Measurements from ENCODE around the gene PYGO2.
A peak's percentile ranks its signal among the peaks of the same experiment; 100 is the strongest.
"Not testable (repeated sequence)": the region's sequence is repeated elsewhere in the genome, so short reads cannot be mapped to it uniquely, and the experiment has no call there.

The PYGO2 gene

GRCh38 chr1:154940213-154940560 lies 21.4 kb downstream of the PYGO2 start:
- no peak for DNase-seq

- no peak for DNase-seq
Observed at GRCh38 chr1:154938604-154939399, 22.8 kb downstream of the PYGO2 start.

DNA sequence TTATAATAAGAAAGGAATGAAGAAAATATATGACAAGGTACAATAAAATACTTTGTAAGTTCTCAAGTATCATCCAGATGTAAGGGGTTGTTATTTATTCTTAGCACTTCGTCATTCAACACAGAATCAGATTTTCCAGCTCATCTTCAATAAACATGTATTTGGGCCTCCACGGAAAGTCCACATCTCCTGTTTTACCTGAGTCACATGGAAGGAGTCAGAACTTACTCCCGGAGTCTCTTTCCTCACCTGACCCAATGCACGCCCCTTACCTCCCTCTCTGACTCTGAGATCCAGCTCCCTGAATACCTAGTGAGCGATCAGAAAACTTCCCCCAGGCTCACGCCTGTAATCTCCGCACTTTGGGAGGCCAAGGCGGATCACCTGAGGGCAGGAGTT lies 23.6 kb downstream of the PYGO2 start:
- DNase-seq: no peak

GRCh38 chr1:154937085-154937987 lies 24.2 kb downstream of the PYGO2 start:
- peak; percentile 91 for DNase-seq

DNA sequence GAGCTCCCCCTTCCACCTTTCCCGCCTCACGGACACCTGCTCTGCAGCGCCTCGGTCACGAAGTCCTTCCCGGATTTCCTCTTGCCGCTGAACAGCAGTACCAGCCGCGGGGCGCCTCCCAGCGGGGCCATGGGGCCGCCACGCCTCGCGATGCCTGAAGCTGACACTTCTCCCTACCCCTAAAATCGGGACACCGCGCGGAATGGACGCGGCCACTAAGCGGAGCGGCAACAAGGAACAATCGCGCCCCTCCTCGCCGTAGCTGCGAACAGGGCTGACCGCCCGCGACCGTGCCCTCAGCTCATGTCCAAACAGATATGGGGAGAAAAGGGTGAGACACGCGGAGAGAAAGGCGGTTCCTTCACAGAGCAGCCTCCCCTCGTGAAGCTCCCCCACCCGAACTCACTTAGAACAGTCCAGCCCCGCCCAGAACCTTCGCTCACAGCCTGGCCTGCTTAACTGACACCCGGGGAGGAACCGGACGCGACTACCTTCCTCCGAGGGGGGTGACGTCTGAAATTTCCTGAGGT lies 25.0 kb downstream of the PYGO2 start, which contains the start of gene PMVK:
PMVK (minus strand) TSS at position 165 of the 530 bp plus-strand sequence; CDS start at position 131, 34 bp downstream.
- DNase-seq: peak; percentile 95

- DNase-seq: no peak
Observed at GRCh38 chr1:154935749-154936554, 25.6 kb downstream of the PYGO2 start.

- DNase-seq: no peak
Observed at GRCh38 chr1:154934358-154934948, 27.1 kb downstream of the PYGO2 start.

GRCh38 chr1:154931940-154932487 lies 29.6 kb downstream of the PYGO2 start:
- DNase-seq: no peak

- no peak for DNase-seq
Observed at GRCh38 chr1:154926201-154926600, 35.4 kb downstream of the PYGO2 start.

DNA sequence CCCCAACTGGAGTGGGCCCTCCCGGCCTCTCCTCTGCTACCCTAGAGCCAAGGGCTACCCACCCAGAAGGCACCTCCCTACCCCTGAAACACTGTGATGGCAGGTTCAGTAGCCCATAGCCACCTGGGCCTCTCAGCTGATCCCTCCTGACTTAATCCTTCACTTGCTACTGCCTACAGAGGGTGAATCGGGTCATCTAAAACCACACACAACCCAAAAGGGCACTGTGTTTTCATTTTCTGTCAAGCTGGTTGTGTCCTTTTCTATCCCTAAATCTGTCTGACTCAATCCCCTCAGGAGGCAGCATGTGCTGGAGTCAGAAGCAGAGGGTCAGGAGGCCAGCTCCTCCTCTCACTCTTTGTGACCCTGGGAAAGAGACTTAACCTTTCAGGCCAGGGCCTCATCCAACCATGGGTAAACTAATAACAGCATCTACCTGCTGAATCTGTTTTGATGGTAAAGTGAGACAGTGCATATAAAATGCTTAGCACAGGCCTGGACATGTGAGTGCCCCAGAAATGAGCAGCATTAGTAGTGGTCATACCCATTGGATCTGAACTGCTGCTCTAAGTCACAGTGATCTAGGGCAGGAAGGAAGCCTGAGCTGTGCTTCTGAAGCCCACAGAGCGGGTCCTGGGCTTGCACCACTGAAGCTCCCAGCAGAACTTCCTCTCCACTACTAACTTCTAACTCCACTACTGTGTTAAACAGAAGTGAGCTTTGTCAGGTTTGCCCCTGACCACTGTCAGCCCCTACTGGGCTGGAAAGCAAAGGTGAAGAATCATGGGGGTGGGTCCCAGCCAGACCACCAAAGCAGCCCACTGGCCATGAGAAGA lies 36.0 kb downstream of the PYGO2 start:
- DNase-seq: no peak

DNA sequence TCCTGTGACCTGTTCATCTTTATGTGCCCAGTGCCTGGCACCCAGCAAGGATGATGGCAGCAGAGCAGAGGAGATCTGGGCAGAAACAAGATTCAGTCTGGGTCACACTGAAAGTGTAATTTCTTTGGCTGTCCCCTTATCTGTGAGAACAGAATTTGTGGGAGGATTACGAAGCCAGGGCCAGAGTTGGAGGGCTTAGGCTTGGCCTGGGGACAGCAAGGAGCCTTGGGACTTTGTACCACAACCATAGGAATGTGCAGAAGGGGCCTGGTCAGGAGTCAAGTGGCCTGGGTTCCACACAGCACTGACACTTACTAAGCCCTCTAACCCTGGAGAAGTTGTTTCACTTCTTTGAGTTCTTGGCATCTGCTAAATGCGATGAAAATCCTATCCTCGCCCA lies 37.9 kb downstream of the PYGO2 start:
- no peak for DNase-seq

- no peak for DNase-seq
Observed at GRCh38 chr1:154913273-154913672, 48.3 kb downstream of the PYGO2 start.

DNA sequence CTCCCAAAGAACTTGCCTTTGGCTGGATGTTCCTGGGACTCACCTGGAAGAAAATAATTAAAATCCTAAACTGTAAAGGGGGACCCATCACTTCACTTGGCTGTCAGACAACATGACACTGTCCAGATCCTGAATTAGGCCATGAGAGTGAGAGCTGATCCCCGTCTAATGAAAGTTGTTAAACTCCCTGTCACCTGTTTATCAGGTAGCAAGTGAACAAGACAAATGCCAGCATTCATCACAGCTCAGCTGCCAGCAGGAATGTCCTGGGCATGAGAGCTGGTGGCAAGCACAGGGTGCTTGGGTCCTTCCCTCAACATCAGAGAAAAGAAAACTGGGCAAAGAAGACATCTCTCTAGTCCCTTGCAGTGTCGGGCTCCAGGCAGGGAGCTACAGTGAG lies 48.8 kb downstream of the PYGO2 start:
- DNase-seq: no peak

DNA sequence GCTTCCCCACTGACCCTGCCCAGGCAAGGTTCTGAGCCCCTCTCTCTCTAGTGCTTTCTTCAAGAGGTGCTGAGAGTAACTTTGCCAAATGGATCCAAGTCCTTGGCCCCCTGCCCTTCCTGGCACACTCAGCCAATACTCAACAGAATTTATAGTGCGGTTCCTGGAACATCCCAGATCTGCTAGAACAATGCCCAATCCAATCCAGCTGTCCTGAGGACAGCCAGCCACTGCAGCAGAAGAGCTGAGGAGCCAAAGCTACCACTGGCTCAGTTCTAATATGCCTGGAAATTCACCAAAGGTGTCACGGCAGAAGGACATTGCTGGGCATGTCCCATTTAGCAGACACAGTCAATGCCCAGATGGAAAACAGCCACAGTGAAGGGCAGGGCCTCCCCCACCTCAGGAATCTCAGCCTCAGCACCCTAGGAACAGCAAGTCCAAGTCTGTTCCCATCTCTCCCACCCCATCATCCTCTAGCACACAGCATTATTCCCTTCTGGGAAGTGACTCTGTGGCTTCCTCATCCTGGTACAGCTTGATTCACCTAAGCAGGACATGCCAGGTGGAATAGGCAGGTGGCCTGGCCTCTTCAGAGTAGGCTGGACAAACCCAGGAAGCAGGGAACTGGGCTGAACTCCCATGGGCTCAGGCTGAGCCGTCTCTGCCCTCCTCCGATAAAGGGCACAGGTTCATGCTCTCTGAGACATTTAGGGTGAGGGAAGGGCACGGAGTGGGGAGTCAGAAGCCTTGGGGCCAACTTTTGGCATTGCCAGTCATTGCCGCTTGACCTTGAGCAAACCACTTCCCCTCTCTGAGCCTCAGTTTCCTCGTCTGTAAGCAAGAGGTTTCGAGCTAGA lies 49.7 kb downstream of the PYGO2 start:
- no peak for DNase-seq

DNA sequence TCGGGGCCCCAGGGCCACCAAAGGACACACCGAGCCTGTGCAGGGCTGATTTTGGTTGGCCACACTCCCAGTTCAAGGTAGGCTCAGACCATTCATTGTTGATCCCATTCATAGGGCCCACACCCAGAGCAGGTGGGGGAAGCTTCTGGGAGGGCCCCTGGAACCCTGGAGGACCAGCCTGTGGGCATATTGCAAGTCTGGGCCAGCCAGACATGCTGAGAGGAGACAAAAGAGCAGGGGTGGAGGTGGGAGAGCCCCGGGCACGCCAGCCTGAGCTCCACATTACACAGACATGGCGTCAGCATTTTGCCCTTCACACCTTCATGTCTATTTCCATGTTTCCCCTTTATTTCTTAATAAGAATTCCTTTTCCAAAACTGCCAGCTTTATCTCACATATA lies 50.7 kb downstream of the PYGO2 start:
- no peak for DNase-seq

GRCh38 chr1:154908937-154909336 lies 52.6 kb downstream of the PYGO2 start:
- no peak for DNase-seq

DNA sequence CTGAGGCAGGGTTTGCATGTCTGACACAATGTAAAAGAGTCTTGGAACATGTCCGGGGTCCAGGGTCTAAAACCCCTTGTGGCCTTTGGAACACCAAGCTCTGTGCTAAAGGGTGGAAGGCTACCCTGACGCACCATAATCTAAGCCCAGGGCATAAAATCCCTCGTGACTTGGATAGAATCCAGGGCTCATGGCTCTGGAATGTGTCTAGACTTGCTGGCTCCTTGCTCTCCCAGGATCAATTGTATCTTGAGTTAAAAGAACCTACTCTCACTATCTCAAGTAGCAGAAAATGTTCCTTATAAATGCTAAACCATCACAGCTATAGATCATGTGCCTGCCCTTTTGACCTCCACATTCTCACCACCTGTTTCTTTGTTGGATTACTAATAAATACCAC lies 53.5 kb downstream of the PYGO2 start:
- DNase-seq: not testable (repeated sequence)

Measured in activated naive CD4-positive, alpha-beta T cell treated with anti-CD3 and anti-CD28 coated beads, Interleukin-2, amount 50 U/mL, for 16 hours (primary cell).